Lower lobe of right lung (tissue), 2 donors: ENCODE measurements around the gene CD38. TPM values are rescaled to one million over a fixed set of nuclear protein-coding genes. Genes with fewer than 3 reads are reported as not detected.
"Not testable (repeated sequence)": the region's sequence is repeated elsewhere in the genome, so short reads cannot be mapped to it uniquely, and the experiment has no call there.

Source experiments
- ATAC-seq, 2 donors: fragments of 200-7000 bp; cut with Tn5 transposase; one replicate each; pipeline ENCODE4 v1.9.1; 2020 to 2022; ENCODE audit warnings: mild to moderate bottlenecking in 2 of 2, moderate library complexity in 2 of 2
- DNase-seq: peaks from one replicate; pipeline ENCODE4 v3.0.0-alpha.2; 2020
- H3K27ac ChIP-seq: fragments of 200-600 bp; one replicate; pipeline ENCODE4 v1.8.0; 2022
- H3K27me3 ChIP-seq: fragments of 200-600 bp; one replicate; pipeline ENCODE4 v1.8.0; 2022; ENCODE audit warnings: low read depth
- H3K36me3 ChIP-seq: fragments of 200-600 bp; one replicate; pipeline ENCODE4 v1.8.0; 2022; ENCODE audit warnings: mild to moderate bottlenecking
- H3K4me1 ChIP-seq: fragments of 200-600 bp; one replicate; pipeline ENCODE4 v1.8.0; 2022
- H3K4me3 ChIP-seq: fragments of 200-600 bp; one replicate; pipeline ENCODE4 v1.8.0; 2022; ENCODE audit warnings: mild to moderate bottlenecking
- H3K9me3 ChIP-seq: fragments of 200-600 bp; one replicate; pipeline ENCODE4 v1.8.0; 2022
- intact Hi-C: fragments of 100-400 bp; cut with DNase I; formaldehyde crosslinking; loops from one replicate; pipeline ENCODE4 v1.11.0; 2022
- total RNA-seq: library from RNA; stranded (reverse); fragmentation: NEBNext Ultra II Directional; extraction: Animal tissue kit (Norgen Biotek cat#: 25700); gene quantifications from one replicate; pipeline ENCODE4 v1.2.1, GENCODE V29; 2021
- TF ChIP-seq, protein P1 (sequence below): fragments of 200-600 bp; IDR thresholded peaks from one replicate; pipeline ENCODE4 v1.8.0; 2022; ENCODE audit warnings: antibody characterized with exemption, mild to moderate bottlenecking
- donor health status: DM: no; HTN: yes; CAD: no; lungs with severe emphysema.

The CD38 gene
- total RNA-seq, 1 donor from 2014 or later, result 8.5 TPM

DNA sequence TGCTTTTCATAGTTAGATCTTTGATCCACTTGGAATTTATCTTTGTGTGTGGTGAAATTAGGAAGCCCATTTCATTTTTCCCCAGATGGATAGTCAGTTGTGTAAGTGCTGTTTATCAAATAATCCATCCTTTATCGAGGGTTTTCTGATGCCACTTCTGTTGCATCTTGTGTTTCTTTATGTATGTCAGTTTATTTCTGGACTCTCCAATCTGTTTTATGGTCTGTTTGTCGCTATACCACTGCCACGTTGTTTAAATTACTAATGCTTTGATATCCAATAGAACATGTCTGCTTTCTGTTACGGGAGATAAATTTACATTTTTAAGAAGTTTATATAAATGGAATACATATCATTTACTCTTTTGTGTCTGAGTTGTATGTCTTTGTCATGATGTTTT, 21.0 kb downstream of the CD38 start:
- Histone ChIP-seq H3K36me3 (no peaks in the 10 kb centered on the region), H3K27me3 (no peaks in the 10 kb centered on the region), H3K4me1 (no peaks in the 10 kb centered on the region), H3K27ac (no peak overlapping the region), H3K4me3 (no peak overlapping the region), H3K9me3 (no peaks in the 10 kb centered on the region)
- intact Hi-C loops, result no loop called here
- TF ChIP-seq, protein P1, sequence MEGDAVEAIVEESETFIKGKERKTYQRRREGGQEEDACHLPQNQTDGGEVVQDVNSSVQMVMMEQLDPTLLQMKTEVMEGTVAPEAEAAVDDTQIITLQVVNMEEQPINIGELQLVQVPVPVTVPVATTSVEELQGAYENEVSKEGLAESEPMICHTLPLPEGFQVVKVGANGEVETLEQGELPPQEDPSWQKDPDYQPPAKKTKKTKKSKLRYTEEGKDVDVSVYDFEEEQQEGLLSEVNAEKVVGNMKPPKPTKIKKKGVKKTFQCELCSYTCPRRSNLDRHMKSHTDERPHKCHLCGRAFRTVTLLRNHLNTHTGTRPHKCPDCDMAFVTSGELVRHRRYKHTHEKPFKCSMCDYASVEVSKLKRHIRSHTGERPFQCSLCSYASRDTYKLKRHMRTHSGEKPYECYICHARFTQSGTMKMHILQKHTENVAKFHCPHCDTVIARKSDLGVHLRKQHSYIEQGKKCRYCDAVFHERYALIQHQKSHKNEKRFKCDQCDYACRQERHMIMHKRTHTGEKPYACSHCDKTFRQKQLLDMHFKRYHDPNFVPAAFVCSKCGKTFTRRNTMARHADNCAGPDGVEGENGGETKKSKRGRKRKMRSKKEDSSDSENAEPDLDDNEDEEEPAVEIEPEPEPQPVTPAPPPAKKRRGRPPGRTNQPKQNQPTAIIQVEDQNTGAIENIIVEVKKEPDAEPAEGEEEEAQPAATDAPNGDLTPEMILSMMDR, result no peak
- DNase-seq (no peak), ATAC-seq (no peak)

DNA sequence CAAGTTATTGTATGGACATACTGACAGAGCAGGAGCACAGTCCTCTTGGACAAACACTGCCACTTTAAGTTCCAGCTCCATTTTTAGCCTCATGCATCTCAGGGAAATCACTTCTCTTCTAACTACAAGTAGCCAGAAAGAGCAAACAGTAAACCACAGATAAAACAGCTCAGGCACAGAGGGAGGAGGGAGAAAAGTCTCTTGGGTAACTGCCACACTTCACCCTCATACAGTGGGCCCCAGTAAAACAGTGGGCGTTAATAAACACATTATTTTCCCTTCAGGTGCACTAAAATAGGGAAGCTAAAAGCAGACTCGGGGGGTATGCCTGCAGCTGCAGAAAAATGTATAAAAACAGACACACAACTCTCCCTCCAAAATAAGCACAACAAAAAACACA, 21.6 kb downstream of the CD38 start:
- Histone ChIP-seq H3K27ac (no peak overlapping the region), H3K4me3 (no peak overlapping the region), H3K4me1 (no peaks in the 10 kb centered on the region), H3K9me3 (no peaks in the 10 kb centered on the region), H3K36me3 (no peaks in the 10 kb centered on the region), H3K27me3 (no peaks in the 10 kb centered on the region)
- TF ChIP-seq, protein P1, result no peak
- ATAC-seq, result peak; percentile 43 to 68
- DNase-seq, result no peak
- intact Hi-C loops, result no loop called here

DNA sequence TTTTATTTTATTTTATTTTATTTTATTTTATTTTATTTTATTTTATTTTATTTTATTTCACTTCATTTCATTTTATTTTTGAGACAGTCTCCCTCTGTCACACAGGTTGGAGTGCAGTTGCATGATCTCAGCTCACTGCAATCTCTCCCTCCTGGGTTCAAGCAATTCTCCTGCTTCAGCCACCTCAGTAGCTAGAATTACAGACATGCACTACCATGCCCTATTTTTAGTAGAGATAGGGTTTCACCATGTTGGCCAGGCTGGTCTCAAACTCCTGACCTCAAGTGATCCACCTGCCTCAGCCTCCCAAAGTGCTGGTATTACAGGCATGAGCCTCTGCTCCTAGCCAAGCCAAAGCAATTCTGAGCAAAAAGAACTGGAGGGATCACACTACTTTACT, 24.4 kb downstream of the CD38 start:
- H3K27me3 ChIP-seq, H3K4me1 ChIP-seq, H3K27ac ChIP-seq, ATAC-seq, H3K4me3 ChIP-seq, H3K9me3 ChIP-seq, DNase-seq, intact Hi-C loops, H3K36me3 ChIP-seq: not testable (repeated sequence)

GRCh38 chr4:15805583-15806517, 27.7 kb downstream of the CD38 start:
- intact Hi-C loops, result no loop called here
- no peak overlapping the region for H3K4me3 ChIP-seq
- H3K27me3 ChIP-seq, result no peaks in the 10 kb centered on the region
- TF ChIP-seq, protein P1, result peak; percentile 72
- ATAC-seq (peak; percentile 80 to 82), DNase-seq (no peak)
- no peaks in the 10 kb centered on the region for H3K9me3 ChIP-seq
- H3K4me1 ChIP-seq, result peaks cover 9% of the 10 kb centered on the region
- H3K27ac ChIP-seq, result no peak overlapping the region
- no peaks in the 10 kb centered on the region for H3K36me3 ChIP-seq

- Histone ChIP-seq H3K27me3 (no peaks in the 10 kb centered on the region), H3K36me3 (no peaks in the 10 kb centered on the region), H3K9me3 (no peaks in the 10 kb centered on the region), H3K27ac (no peak overlapping the region), H3K4me1 (peaks cover 9% of the 10 kb centered on the region), H3K4me3 (no peak overlapping the region)
- intact Hi-C loops, result no loop called here
- TF ChIP-seq, protein P1, result no peak
- peak; percentile 23 to 59 for ATAC-seq
- DNase-seq, result no peak
Measured at GRCh38 chr4:15809058-15809457, 30.9 kb downstream of the CD38 start.

DNA sequence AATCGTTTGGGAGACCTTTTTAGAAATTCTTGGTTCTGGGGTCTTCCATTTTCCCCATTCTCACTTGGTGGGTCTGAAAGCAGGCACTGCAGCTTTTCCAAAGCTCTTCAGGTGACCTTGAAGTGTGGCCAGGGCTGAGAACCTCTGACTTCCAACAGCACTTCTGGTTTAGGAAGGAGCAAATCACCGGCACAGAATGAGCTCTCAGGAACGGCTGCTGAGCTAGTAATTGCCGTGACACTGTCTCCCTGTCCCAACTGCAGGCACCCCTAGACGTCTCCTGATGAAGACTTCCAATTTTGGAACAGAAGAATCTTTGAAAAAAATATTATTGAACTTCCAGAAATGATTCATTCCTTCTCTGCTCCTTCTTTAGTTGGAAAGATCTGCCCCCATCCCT, 31.3 kb downstream of the CD38 start:
- Histone ChIP-seq H3K9me3 (no peaks in the 10 kb centered on the region), H3K27me3 (no peaks in the 10 kb centered on the region), H3K4me3 (no peak overlapping the region), H3K27ac (no peak overlapping the region), H3K36me3 (no peaks in the 10 kb centered on the region), H3K4me1 (peaks cover 9% of the 10 kb centered on the region)
- ATAC-seq (peak in 1 of 2 donors; percentile 18), DNase-seq (no peak)
- intact Hi-C loops, result no loop called here
- TF ChIP-seq, protein P1, result no peak
